ENCODE measurements around the gene BIN1. TPM values are rescaled to one million over a fixed set of nuclear protein-coding genes. Genes with fewer than 3 reads are reported as not detected.

BIN1 gene
- total RNA-seq, 4 donors from 2014 or later = 1,150 to 2,167 (median 1,736) TPM

- Histone ChIP-seq H3K27ac (no peak overlapping the region), H3K4me1 (no peaks in the 10 kb centered on the region), H3K27me3 (no peaks in the 10 kb centered on the region), H3K36me3 (no peaks in the 10 kb centered on the region), H3K9me3 (no peaks in the 10 kb centered on the region), H3K4me3 (no peak overlapping the region)
- TF ChIP-seq POLR2A (IDR thresholded peaks at IDR 0.05) = no peak
- TF ChIP-seq CTCF (IDR thresholded peaks at IDR 0.05 in 4 of 5, conservative IDR thresholded peaks at IDR 0.05 in 1 of 5) = no peak
- in situ Hi-C loops (cut with MboI; ENCODE audit: low sequenced_read_pairs in 4 of 4) = no loop called here
- intact Hi-C loops (cut with DNase I; ENCODE audit: low total_unique reads) = no loop called here
- DNase-seq = no peak
- ATAC-seq = no peak
Observed at GRCh38 chr2:127118467-127118866, 11.5 kb upstream of the BIN1 start.

GRCh38 chr2:127118038-127118437 lies 11.1 kb upstream of the BIN1 start:
- Histone ChIP-seq H3K27me3 (no peaks in the 10 kb centered on the region), H3K9me3 (no peaks in the 10 kb centered on the region), H3K4me1 (no peaks in the 10 kb centered on the region), H3K27ac (no peak overlapping the region), H3K4me3 (no peak overlapping the region), H3K36me3 (no peaks in the 10 kb centered on the region)
- no peak for DNase-seq
- in situ Hi-C loops (cut with MboI; ENCODE audit: low sequenced_read_pairs in 4 of 4) = no loop called here
- intact Hi-C loops (cut with DNase I; ENCODE audit: low total_unique reads) = no loop called here
- no peak for ATAC-seq
- TF ChIP-seq POLR2A (IDR thresholded peaks at IDR 0.05) (no peak), CTCF (IDR thresholded peaks at IDR 0.05 in 4 of 5, conservative IDR thresholded peaks at IDR 0.05 in 1 of 5) (no peak)

- DNase-seq (no peak), ATAC-seq (no peak)
- in situ Hi-C loops (cut with MboI; ENCODE audit: low sequenced_read_pairs in 4 of 4) = no loop called here
- Histone ChIP-seq H3K27me3 (no peaks in the 10 kb centered on the region), H3K27ac (no peak overlapping the region), H3K36me3 (no peaks in the 10 kb centered on the region), H3K4me1 (no peaks in the 10 kb centered on the region), H3K4me3 (no peak overlapping the region), H3K9me3 (no peaks in the 10 kb centered on the region)
- TF ChIP-seq CTCF (IDR thresholded peaks at IDR 0.05 in 4 of 5, conservative IDR thresholded peaks at IDR 0.05 in 1 of 5) (no peak), POLR2A (IDR thresholded peaks at IDR 0.05) (no peak)
- intact Hi-C loops (cut with DNase I; ENCODE audit: low total_unique reads) = no loop called here
Observed at GRCh38 chr2:127117603-127118002, 10.6 kb upstream of the BIN1 start.

GRCh38 chr2:127115471-127116199 lies 8.7 kb upstream of the BIN1 start:
- DNase-seq (no peak), ATAC-seq (no peak)
- in situ Hi-C loops (cut with MboI; ENCODE audit: low sequenced_read_pairs in 4 of 4) = no loop called here
- Histone ChIP-seq H3K4me1 (no peaks in the 10 kb centered on the region), H3K36me3 (no peaks in the 10 kb centered on the region), H3K9me3 (no peaks in the 10 kb centered on the region), H3K27ac (no peak overlapping the region), H3K4me3 (no peak overlapping the region), H3K27me3 (no peaks in the 10 kb centered on the region)
- TF ChIP-seq POLR2A (IDR thresholded peaks at IDR 0.05) (no peak), CTCF (IDR thresholded peaks at IDR 0.05 in 4 of 5, conservative IDR thresholded peaks at IDR 0.05 in 1 of 5) (no peak)
- intact Hi-C loops (cut with DNase I; ENCODE audit: low total_unique reads) = no loop called here

GRCh38 chr2:127110985-127111384 lies 4.0 kb upstream of the BIN1 start:
- ATAC-seq = no peak
- H3K27me3 ChIP-seq = no peaks in the 10 kb centered on the region
- peaks cover 8 to 14% of the 10 kb centered on the region in 2 donors for H3K4me1 ChIP-seq
- in situ Hi-C loops (cut with MboI; ENCODE audit: low sequenced_read_pairs in 4 of 4) = no loop called here
- intact Hi-C loops (cut with DNase I; ENCODE audit: low total_unique reads) = no loop called here
- TF ChIP-seq CTCF (IDR thresholded peaks at IDR 0.05 in 4 of 5, conservative IDR thresholded peaks at IDR 0.05 in 1 of 5) (no peak), POLR2A (IDR thresholded peaks at IDR 0.05) (no peak)
- no peaks in the 10 kb centered on the region for H3K9me3 ChIP-seq
- no peak overlapping the region for H3K27ac ChIP-seq
- no peaks in the 10 kb centered on the region for H3K36me3 ChIP-seq
- DNase-seq = no peak
- H3K4me3 ChIP-seq = no peak overlapping the region

Data from gastrocnemius medialis (tissue), 4 donors.